ENCODE results near the gene PLCB3. TPM values are rescaled to one million over a fixed set of nuclear protein-coding genes. Genes with fewer than 3 reads are reported as not detected.

Gene PLCB3
- total RNA-seq, 1 donor from 2014 or later: 48.7 TPM

DNA sequence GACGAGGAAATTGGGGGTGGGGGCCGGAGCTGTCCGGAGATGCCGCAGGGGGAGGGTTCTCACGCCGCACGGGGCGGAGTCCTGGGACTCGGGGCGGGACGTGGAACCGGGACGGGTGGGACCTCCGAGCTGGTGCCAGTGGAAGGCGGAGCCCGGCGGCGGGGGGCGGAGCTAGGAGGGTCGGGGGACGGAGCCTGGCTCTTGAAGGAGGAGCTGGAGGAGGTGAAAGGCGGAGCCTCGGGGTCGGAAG is 10.2 kb upstream of the PLCB3 start:
- H3K4me1 Mint-ChIP-seq (ENCODE audit: low read depth, unreplicated experiment): peaks cover 18% of the 10 kb centered on the region
- H3K27me3 Mint-ChIP-seq (ENCODE audit: low read depth, unreplicated experiment): no peaks in the 10 kb centered on the region
- peak overlapping the region; percentile 91 for H3K4me3 Mint-ChIP-seq (ENCODE audit: unreplicated experiment)
- peak overlapping the region; percentile 69 for H2AFZ ChIP-seq (ENCODE audit: low read depth, low read length)
- H3K27ac Mint-ChIP-seq (ENCODE audit: unreplicated experiment): peak overlapping the region; percentile 26
- H3K4me3 ChIP-seq (ENCODE audit: insufficient read depth, low read depth, low read length): peak overlapping the region; percentile 84
- TF ChIP-seq, protein P1, sequence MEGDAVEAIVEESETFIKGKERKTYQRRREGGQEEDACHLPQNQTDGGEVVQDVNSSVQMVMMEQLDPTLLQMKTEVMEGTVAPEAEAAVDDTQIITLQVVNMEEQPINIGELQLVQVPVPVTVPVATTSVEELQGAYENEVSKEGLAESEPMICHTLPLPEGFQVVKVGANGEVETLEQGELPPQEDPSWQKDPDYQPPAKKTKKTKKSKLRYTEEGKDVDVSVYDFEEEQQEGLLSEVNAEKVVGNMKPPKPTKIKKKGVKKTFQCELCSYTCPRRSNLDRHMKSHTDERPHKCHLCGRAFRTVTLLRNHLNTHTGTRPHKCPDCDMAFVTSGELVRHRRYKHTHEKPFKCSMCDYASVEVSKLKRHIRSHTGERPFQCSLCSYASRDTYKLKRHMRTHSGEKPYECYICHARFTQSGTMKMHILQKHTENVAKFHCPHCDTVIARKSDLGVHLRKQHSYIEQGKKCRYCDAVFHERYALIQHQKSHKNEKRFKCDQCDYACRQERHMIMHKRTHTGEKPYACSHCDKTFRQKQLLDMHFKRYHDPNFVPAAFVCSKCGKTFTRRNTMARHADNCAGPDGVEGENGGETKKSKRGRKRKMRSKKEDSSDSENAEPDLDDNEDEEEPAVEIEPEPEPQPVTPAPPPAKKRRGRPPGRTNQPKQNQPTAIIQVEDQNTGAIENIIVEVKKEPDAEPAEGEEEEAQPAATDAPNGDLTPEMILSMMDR (IDR thresholded peaks at IDR 0.05; ENCODE audit: insufficient read depth, low read depth, low read length): no peak
- no peak for TF ChIP-seq EZH2 (IDR thresholded peaks at IDR 0.05; ENCODE audit: insufficient read depth, low read length)
- H3K9me3 Mint-ChIP-seq (ENCODE audit: unreplicated experiment): no peaks in the 10 kb centered on the region
- H3K36me3 Mint-ChIP-seq (ENCODE audit: low read depth, unreplicated experiment): peaks cover 9% of the 10 kb centered on the region
- peak overlapping the region; percentile 94 for H3K27ac ChIP-seq (ENCODE audit: low read depth, low read length)
- peaks cover 37% of the 10 kb centered on the region for H3K4me1 ChIP-seq (ENCODE audit: insufficient read depth, low read length)
- H3K9me3 ChIP-seq (ENCODE audit: insufficient read depth, low read depth, low read length): no peaks in the 10 kb centered on the region
- H3K27me3 ChIP-seq (ENCODE audit: insufficient read depth, low read length): no peaks in the 10 kb centered on the region
- H3K9ac ChIP-seq (ENCODE audit: low read length): peak overlapping the region; percentile 88
- no peak for FAIRE-seq
- H4K20me1 ChIP-seq (ENCODE audit: insufficient read depth, low read length): peaks cover 28% of the 10 kb centered on the region
- peaks cover 14% of the 10 kb centered on the region for H3K36me3 ChIP-seq (ENCODE audit: insufficient read depth, low read length)
- no peak for DNase-seq (ENCODE audit: low read depth)
- H3K79me2 ChIP-seq (ENCODE audit: insufficient read depth, low read length): peaks cover 48% of the 10 kb centered on the region
- peak overlapping the region; percentile 99 for H3K4me2 ChIP-seq (ENCODE audit: low read length)

DNA sequence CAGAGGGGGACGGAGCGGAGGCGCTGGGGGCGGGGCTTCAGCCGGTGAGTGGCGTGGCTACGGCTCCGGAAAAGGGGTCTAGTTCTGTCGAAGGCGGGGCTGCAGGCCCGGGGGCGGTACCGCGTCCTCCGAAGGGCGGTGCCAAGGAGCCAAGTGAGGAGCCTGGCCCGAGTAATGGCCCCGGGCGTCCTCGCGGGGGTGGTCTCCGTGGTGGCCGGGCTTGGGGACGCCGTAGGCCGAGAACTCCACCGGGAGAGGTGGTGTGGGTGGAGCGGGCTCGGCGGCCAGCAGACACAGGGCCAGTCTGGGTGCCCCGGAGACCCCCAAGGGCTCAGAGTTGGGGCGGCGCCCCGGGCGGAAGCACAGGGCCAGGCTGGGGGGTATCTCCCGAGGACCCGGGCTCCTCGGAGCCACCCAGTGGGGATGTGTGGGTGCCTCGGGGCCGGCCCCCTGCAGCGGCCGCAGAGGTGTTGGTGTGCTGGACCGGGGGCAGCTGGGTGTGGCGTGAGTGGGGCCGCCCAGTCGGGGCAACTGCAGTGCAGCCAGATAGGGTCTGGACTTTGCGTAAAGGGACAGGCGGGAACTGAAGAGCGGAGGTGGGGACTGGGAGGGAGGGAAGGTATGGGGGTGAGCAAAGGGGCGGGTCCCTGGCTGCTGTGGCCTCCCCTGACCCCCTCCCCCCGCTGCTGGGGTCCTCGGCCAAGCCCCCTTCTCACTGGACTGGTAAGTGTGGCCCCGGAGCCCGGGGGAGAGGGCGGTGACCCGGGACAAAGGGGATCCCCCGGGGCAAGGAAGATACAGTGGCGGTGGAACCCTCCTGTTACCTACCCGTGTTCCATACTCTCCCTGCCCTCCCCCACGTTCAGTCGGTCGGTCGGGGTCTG is 9.6 kb upstream of the PLCB3 start:
- Mint-ChIP-seq H3K4me1 (ENCODE audit: low read depth, unreplicated experiment) (peaks cover 18% of the 10 kb centered on the region), H3K27ac (ENCODE audit: unreplicated experiment) (peak overlapping the region; percentile 75), H3K36me3 (ENCODE audit: low read depth, unreplicated experiment) (peaks cover 9% of the 10 kb centered on the region), H3K9me3 (ENCODE audit: unreplicated experiment) (no peaks in the 10 kb centered on the region), H3K4me3 (ENCODE audit: unreplicated experiment) (peak overlapping the region; percentile 91), H3K27me3 (ENCODE audit: low read depth, unreplicated experiment) (no peaks in the 10 kb centered on the region)
- H3K79me2 ChIP-seq (ENCODE audit: insufficient read depth, low read length): peaks cover 50% of the 10 kb centered on the region
- H3K4me1 ChIP-seq (ENCODE audit: insufficient read depth, low read length): peaks cover 37% of the 10 kb centered on the region
- H3K9ac ChIP-seq (ENCODE audit: low read length): peak overlapping the region; percentile 88
- peak overlapping the region; percentile 18 for H2AFZ ChIP-seq (ENCODE audit: low read depth, low read length)
- no peaks in the 10 kb centered on the region for H3K27me3 ChIP-seq (ENCODE audit: insufficient read depth, low read length)
- DNase-seq (ENCODE audit: low read depth): peak; percentile 94
- H3K36me3 ChIP-seq (ENCODE audit: insufficient read depth, low read length): peaks cover 14% of the 10 kb centered on the region
- H3K4me2 ChIP-seq (ENCODE audit: low read length): peak overlapping the region; percentile 99
- peak overlapping the region; percentile 84 for H3K4me3 ChIP-seq (ENCODE audit: insufficient read depth, low read depth, low read length)
- H3K9me3 ChIP-seq (ENCODE audit: insufficient read depth, low read depth, low read length): no peaks in the 10 kb centered on the region
- H3K27ac ChIP-seq (ENCODE audit: low read depth, low read length): peak overlapping the region; percentile 73
- FAIRE-seq: no peak
- TF ChIP-seq EZH2 (IDR thresholded peaks at IDR 0.05; ENCODE audit: insufficient read depth, low read length): no peak
- TF ChIP-seq, protein P1 (IDR thresholded peaks at IDR 0.05; ENCODE audit: insufficient read depth, low read depth, low read length): no peak
- peaks cover 28% of the 10 kb centered on the region for H4K20me1 ChIP-seq (ENCODE audit: insufficient read depth, low read length)

Measured in astrocyte (in vitro differentiated cells and primary cell).